H1 (cell line): ENCODE results near the gene MAPK8IP3. TPM values are rescaled to one million over a fixed set of nuclear protein-coding genes. Genes with fewer than 3 reads are reported as not detected.
A peak's percentile ranks its signal among the peaks of the same experiment; 100 is the strongest.

Experiments used
- ASH2L ChIP-seq: fragments of 200-600, 300-600 bp; sonication (generic); IDR thresholded peaks from one replicate; pipeline ENCODE4 v1.7.1; 2017; ENCODE audit warnings: low read length
- BACH1 ChIP-seq: IDR thresholded peaks from 2 replicates; pipeline ENCODE4 v1.6.1; 2012; ENCODE audit warnings: low read length, improper control_type of control experiment
- CBX5 ChIP-seq: fragments of 300-800, 300-1000 bp; sonication (generic); IDR thresholded peaks from 2 replicates; pipeline ENCODE4 v1.7.1; 2016; ENCODE audit warnings: antibody characterized with exemption, low read length, low read depth
- CBX8 ChIP-seq: fragments of 300-800, 300-1000 bp; sonication (generic); IDR thresholded peaks from 2 replicates; pipeline ENCODE4 v1.7.1; 2016; ENCODE audit warnings: low read depth, low read length, borderline replicate concordance
- CHD2 ChIP-seq: IDR thresholded peaks from 2 replicates; pipeline ENCODE4 v1.6.1; 2012; ENCODE audit warnings: low read length, improper control_type of control experiment
- CREB1 ChIP-seq: IDR thresholded peaks from 2 replicates; pipeline ENCODE4 v1.6.1; 2012; ENCODE audit warnings: inconsistent platforms
- EP300 ChIP-seq, 2 experiments: IDR thresholded peaks; 1 replicate in 1 of 2; 2 replicates in 1 of 2; pipeline ENCODE4 v1.6.1; 2011 to 2012; ENCODE audit warnings: low read depth in 2 of 2, low read length in 2 of 2, mild to moderate bottlenecking in 2 of 2, borderline replicate concordance in 1 of 2, inconsistent platforms in 1 of 2, moderate library complexity in 1 of 2
- EZH2 ChIP-seq: fragments of 200-600 bp; sonication (generic); IDR thresholded peaks from 2 replicates; pipeline ENCODE4 v1.7.1; 2012; ENCODE audit warnings: low read depth, mild to moderate bottlenecking, moderate library complexity, low read length, inconsistent platforms; ENCODE audit not compliant: severe bottlenecking
- GABPA ChIP-seq: IDR thresholded peaks from 2 replicates; pipeline ENCODE4 v1.6.1; 2011; ENCODE audit warnings: mild to moderate bottlenecking, low read length, moderate library complexity, borderline replicate concordance; ENCODE audit not compliant: insufficient read depth
- HDAC2 ChIP-seq, 2 experiments: fragments of 300-600 bp in 1 of 2; sonication (generic) in 1 of 2; IDR thresholded peaks; 2 replicates each; pipeline ENCODE4 v1.6.1; 2011 to 2012; ENCODE audit warnings: low read depth in 2 of 2, low read length in 2 of 2, mild to moderate bottlenecking in 2 of 2, moderate library complexity in 2 of 2, borderline replicate concordance in 1 of 2, inconsistent platforms in 1 of 2
- POLR2AphosphoS5 ChIP-seq: IDR thresholded peaks from 2 replicates; pipeline ENCODE4 v1.6.1; 2011; ENCODE audit warnings: low read depth, low read length
- RAD21 ChIP-seq, 2 experiments: IDR thresholded peaks in 1 of 2; conservative IDR thresholded peaks in 1 of 2; 2 replicates each; pipeline ENCODE4 v1.6.1; 2011; ENCODE audit warnings: low read depth in 2 of 2, low read length in 2 of 2, improper control_type of control experiment in 1 of 2, inconsistent platforms in 1 of 2, mild to moderate bottlenecking in 1 of 2, moderate library complexity in 1 of 2
- SIN3A ChIP-seq, 2 experiments: IDR thresholded peaks in 1 of 2; conservative IDR thresholded peaks in 1 of 2; 2 replicates each; pipeline ENCODE4 v1.6.1; 2011 to 2012; ENCODE audit warnings: low read length in 2 of 2, improper control_type of control experiment in 1 of 2, low read depth in 1 of 2, mild to moderate bottlenecking in 1 of 2
- SP4 ChIP-seq: IDR thresholded peaks from 2 replicates; pipeline ENCODE4 v1.6.1; 2012; ENCODE audit warnings: low read length, inconsistent platforms
- TAF1 ChIP-seq: IDR thresholded peaks from 2 replicates; pipeline ENCODE4 v1.6.1; 2011; ENCODE audit warnings: mild to moderate bottlenecking, low read depth, low read length
- ZNF274 ChIP-seq: IDR thresholded peaks from 2 replicates; pipeline ENCODE4 v1.7.0; 2012; ENCODE audit warnings: low read length, borderline replicate concordance; ENCODE audit errors: extremely low read depth
- polyA plus RNA-seq, 7 experiments: library from polyadenylated mRNA; depleted of rRNA in 3 of 7; stranded (reverse) in 5 of 7; unstranded in 2 of 7; fragments of >200 nt in 5 of 7; fragments of 200-250 nt in 2 of 7; gene quantifications; 1 replicate in 5 of 7; 2 replicates in 1 of 7; 4 replicates in 1 of 7; pipeline versions ENCODE4 v1.2.1 to v1.2.3, GENCODE V29; 2011 to 2013; ENCODE audit warnings: missing spikeins in 2 of 7, mixed read lengths in 2 of 7
- total RNA-seq: library from RNA; stranded (reverse); fragmentation: NEBNext Ultra II Directional; extraction: Animal tissue kit (Norgen Biotek cat#: 25700); gene quantifications from 2 replicates; pipeline ENCODE4 v1.2.1, GENCODE V29; 2021
- TF ChIP-seq, protein P1 (sequence below): IDR thresholded peaks from 2 replicates; pipeline ENCODE4 v1.6.1; 2012; ENCODE audit warnings: inconsistent platforms

Gene MAPK8IP3
- total and polyA plus RNA-seq, 2 of the 8 experiments (the other 6 are each of a cell fraction or from before 2014, with no cell fraction given): 16.9 to 43.4 TPM

- TF ChIP-seq CBX5 (no peak), CREB1 (peak; percentile 98), RAD21 (IDR thresholded peaks at IDR 0.05 in 1 of 2, conservative IDR thresholded peaks at IDR 0.05 in 1 of 2; ENCODE audit: low read depth in 2 of 2, low read length in 2 of 2) (no peak), ZNF274 (no peak), CBX8 (no peak), CHD2 (peak; percentile 88), SP4 (peak; percentile 76), POLR2AphosphoS5 (peak; percentile 3), BACH1 (peak; percentile 88), SIN3A (conservative IDR thresholded peaks at IDR 0.05 in 1 of 2, IDR thresholded peaks at IDR 0.05 in 1 of 2; ENCODE audit: low read depth in 1 of 2, low read length in 2 of 2) (no peak; a peak in 2 of 4 replicates), TAF1 (peak; percentile 23; the same call in 1 of the 2 replicates), HDAC2 (IDR thresholded peaks at IDR 0.05; ENCODE audit: borderline replicate concordance in 1 of 2, low read depth in 2 of 2, low read length in 2 of 2) (0 out of 4 replicates have a peak, but pooled peaks of 1 of the 2 experiments have one; percentile 33), EP300 (IDR thresholded peaks at IDR 0.05; ENCODE audit: borderline replicate concordance in 1 of 2, low read depth in 2 of 2, low read length in 2 of 2) (peak in 1 of 2 experiments; percentile 3; a peak in 1 of 3 replicates), ASH2L (no peak), EZH2 (no peak), GABPA (peak; percentile 92)
- TF ChIP-seq, protein P1, sequence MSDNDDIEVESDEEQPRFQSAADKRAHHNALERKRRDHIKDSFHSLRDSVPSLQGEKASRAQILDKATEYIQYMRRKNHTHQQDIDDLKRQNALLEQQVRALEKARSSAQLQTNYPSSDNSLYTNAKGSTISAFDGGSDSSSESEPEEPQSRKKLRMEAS: peak; percentile 49; the same call in 1 of the 2 replicates
- TF ChIP-seq, all 59 proteins: peak for 17
These were observed 76.6 kb downstream of the MAPK8IP3 start, which contains the start of the genes NUBP2 and SPSB3 (continued) for GRCh38 chr16:1782408-1783264.
